H9 (cell line): ENCODE data around the gene TNPO1. TPM values are rescaled to one million over a fixed set of nuclear protein-coding genes. Genes with fewer than 3 reads are reported as not detected.

Experiments
- DNase-seq: peaks from one replicate; pipeline ENCODE4 v3.0.0-alpha.2; 2017
- H2AFZ ChIP-seq: one replicate; pipeline ENCODE4 v1.6.1; 2013; ENCODE audit warnings: mild to moderate bottlenecking, low read length, control low read depth, moderate library complexity
- H2AK5ac ChIP-seq: 2 replicates; pipeline ENCODE4 v1.6.1; 2013; ENCODE audit warnings: low read length, control low read depth, mixed read lengths; ENCODE audit not compliant: insufficient read length
- H2BK120ac ChIP-seq: one replicate; pipeline ENCODE4 v1.6.1; 2013; ENCODE audit warnings: low read depth, mild to moderate bottlenecking, low read length, control low read depth, inconsistent platforms; ENCODE audit not compliant: poor library complexity, severe bottlenecking
- H2BK12ac ChIP-seq: 2 replicates; pipeline ENCODE4 v1.6.1; 2013; ENCODE audit warnings: low read length, control low read depth, mixed read lengths, low read depth; ENCODE audit not compliant: insufficient read length
- H2BK15ac ChIP-seq: 2 replicates; pipeline ENCODE4 v1.6.1; 2013; ENCODE audit warnings: low read depth, low read length, control low read depth
- H2BK20ac ChIP-seq: one replicate; pipeline ENCODE4 v1.6.1; 2013; ENCODE audit warnings: low read depth, mild to moderate bottlenecking, low read length, control low read depth, inconsistent platforms; ENCODE audit not compliant: poor library complexity, severe bottlenecking
- H2BK5ac ChIP-seq: 2 replicates; pipeline ENCODE4 v1.6.1; 2013; ENCODE audit warnings: low read length, control low read depth, mixed read lengths; ENCODE audit not compliant: insufficient read length
- H3K14ac ChIP-seq: 2 replicates; pipeline ENCODE4 v1.6.1; 2013; ENCODE audit warnings: low read length, control low read depth; ENCODE audit not compliant: insufficient read depth
- H3K18ac ChIP-seq: 2 replicates; pipeline ENCODE4 v1.6.1; 2013; ENCODE audit warnings: low read depth, mild to moderate bottlenecking, mixed read lengths, low read length, control low read depth; ENCODE audit not compliant: insufficient read length
- H3K23ac ChIP-seq: 2 replicates; pipeline ENCODE4 v1.6.1; 2013; ENCODE audit warnings: low read length, control low read depth, mixed read lengths, low read depth; ENCODE audit not compliant: insufficient read length
- H3K23me2 ChIP-seq: 2 replicates; pipeline ENCODE4 v1.6.1; 2013; ENCODE audit warnings: low read depth, mild to moderate bottlenecking, mixed read lengths, low read length, control low read depth; ENCODE audit not compliant: insufficient read length, poor library complexity, severe bottlenecking
- H3K27ac ChIP-seq: 2 replicates; pipeline ENCODE4 v1.5.1; 2013; ENCODE audit warnings: low read length, control low read depth, mixed read lengths, low read depth; ENCODE audit not compliant: insufficient read length
- H3K27me3 ChIP-seq: 2 replicates; pipeline ENCODE4 v1.6.1; 2013; ENCODE audit warnings: low read length, control low read depth, inconsistent platforms; ENCODE audit not compliant: insufficient read depth
- H3K4ac ChIP-seq: 2 replicates; pipeline ENCODE4 v1.6.1; 2013; ENCODE audit warnings: low read depth, mild to moderate bottlenecking, control low read depth, inconsistent platforms, low read length, moderate library complexity
- H3K4me1 ChIP-seq: 2 replicates; pipeline ENCODE4 v1.6.1; 2013; ENCODE audit warnings: low read length, control low read depth, inconsistent platforms; ENCODE audit not compliant: insufficient read depth
- H3K4me2 ChIP-seq: 2 replicates; pipeline ENCODE4 v1.6.1; 2013; ENCODE audit warnings: low read length, control low read depth, mixed read lengths; ENCODE audit not compliant: insufficient read length, insufficient read depth
- H3K56ac ChIP-seq: 2 replicates; pipeline ENCODE4 v1.6.1; 2013; ENCODE audit warnings: low read depth, mild to moderate bottlenecking, mixed read lengths, low read length, control low read depth; ENCODE audit not compliant: insufficient read length
- H3K79me1 ChIP-seq: 2 replicates; pipeline ENCODE4 v1.6.1; 2013; ENCODE audit warnings: low read depth, mild to moderate bottlenecking, moderate library complexity, low read length, control low read depth, inconsistent platforms; ENCODE audit not compliant: insufficient read depth, poor library complexity, severe bottlenecking
- H3K79me2 ChIP-seq: 2 replicates; pipeline ENCODE4 v1.6.1; 2013; ENCODE audit warnings: low read length, control low read depth, inconsistent platforms; ENCODE audit not compliant: insufficient read depth
- H3K9ac ChIP-seq: 2 replicates; pipeline ENCODE4 v1.6.1; 2013; ENCODE audit warnings: low read length, control low read depth, mixed read lengths; ENCODE audit not compliant: insufficient read length; ENCODE audit errors: extremely low read depth
- H3K9me3 ChIP-seq: one replicate; pipeline ENCODE4 v1.6.1; 2013; ENCODE audit warnings: low read depth, low read length, inconsistent platforms; ENCODE audit not compliant: control insufficient read depth
- H3T11ph ChIP-seq: one replicate; pipeline ENCODE4 v1.6.1; 2013; ENCODE audit warnings: mild to moderate bottlenecking, low read length, control low read depth, inconsistent platforms
- H4K20me1 ChIP-seq: one replicate; pipeline ENCODE4 v1.6.1; 2013; ENCODE audit not compliant: control insufficient read depth, insufficient read length, insufficient read depth
- H4K5ac ChIP-seq: 2 replicates; pipeline ENCODE4 v1.6.1; 2013; ENCODE audit warnings: low read depth, mild to moderate bottlenecking, mixed read lengths, low read length, control low read depth; ENCODE audit not compliant: insufficient read length
- H4K8ac ChIP-seq: replicated peaks from 2 replicates; pipeline ENCODE4 v1.6.1; 2013; ENCODE audit warnings: low read length, control low read depth, mixed read lengths, low read depth; ENCODE audit not compliant: insufficient read length
- H4K91ac ChIP-seq: 2 replicates; pipeline ENCODE4 v1.6.1; 2013; ENCODE audit warnings: low read depth, mild to moderate bottlenecking, moderate library complexity, mixed read lengths, low read length, control low read depth; ENCODE audit not compliant: insufficient read length
- H3K27ac Mint-ChIP-seq, 3 experiments: 2 replicates in 2 of 3; 3 replicates in 1 of 3; pipeline ENCODE4 v1.8.0; 2020 to 2021; ENCODE audit warnings: mixed read lengths in 3 of 3, mild to moderate bottlenecking in 1 of 3, moderate library complexity in 1 of 3
- H3K27me3 Mint-ChIP-seq: 2 replicates; pipeline ENCODE4 v1.8.0; 2021; ENCODE audit warnings: low read depth, mild to moderate bottlenecking, moderate library complexity, mixed read lengths
- H3K36me3 Mint-ChIP-seq, 3 experiments: 2 replicates in 2 of 3; 3 replicates in 1 of 3; pipeline ENCODE4 v1.8.0; 2020 to 2021; ENCODE audit warnings: low read depth in 3 of 3, mixed read lengths in 3 of 3; ENCODE audit not compliant: insufficient read depth in 1 of 3
- H3K4me1 Mint-ChIP-seq, 2 experiments: 2 replicates each; pipeline ENCODE4 v1.8.0; 2020; ENCODE audit warnings: mixed read lengths in 2 of 2
- H3K4me3 Mint-ChIP-seq, 2 experiments: 2 replicates in 1 of 2; 3 replicates in 1 of 2; pipeline ENCODE4 v1.8.0; 2020 to 2021; ENCODE audit warnings: mild to moderate bottlenecking in 2 of 2, mixed read lengths in 2 of 2, moderate library complexity in 1 of 2
- H3K9me3 Mint-ChIP-seq, 2 experiments: 2 replicates in 1 of 2; 3 replicates in 1 of 2; pipeline ENCODE4 v1.8.0; 2020; ENCODE audit warnings: mild to moderate bottlenecking in 2 of 2, mixed read lengths in 2 of 2, moderate library complexity in 1 of 2
- CTCF ChIP-seq: fragments of 200-600 bp; sonication (generic); conservative IDR thresholded peaks from 3 replicates; pipeline ENCODE4 v1.8.0; 2021; ENCODE audit warnings: antibody characterized with exemption, mild to moderate bottlenecking
- WGBS: extraction: QIAGEN DNeasy Blood & Tissue Kit; methylation state at CpG from one replicate; pipeline ENCODE4 v1.1.7; 2013; ENCODE audit warnings: missing lambda C conversion rate, low lambda C conversion rate, mixed read lengths; ENCODE audit not compliant: insufficient read length; ENCODE audit errors: extremely low coverage; 5-methylcytosine and 5-hydroxymethylcytosine counted together
- total RNA-seq: library from RNA; stranded (reverse); gene quantifications from 2 replicates; pipeline ENCODE4 v1.2.1, GENCODE V29; 2021

TNPO1 gene
- total RNA-seq, 1 experiment from 2014 or later = 164 TPM

GRCh38 chr5:72951671-72952468, 135.4 kb downstream of the TNPO1 start:
- no peak overlapping the region for H4K5ac ChIP-seq
- Mint-ChIP-seq H3K4me1 (peaks cover 19 to 20% of the 10 kb centered on the region in 2 experiments), H3K4me3 (no peak overlapping the region), H3K27ac (no peak overlapping the region), H3K9me3 (no peaks in the 10 kb centered on the region), H3K36me3 (no peaks in the 10 kb centered on the region), H3K27me3 (no peaks in the 10 kb centered on the region; the same call in 1 of the 2 replicates)
- no peak overlapping the region for H3K4me2 ChIP-seq
- no peak overlapping the region for H3K4ac ChIP-seq
- H4K91ac ChIP-seq = no peak overlapping the region
- peaks cover 12% of the 10 kb centered on the region for H3K23me2 ChIP-seq
- no peak overlapping the region for H2BK120ac ChIP-seq
- H2BK15ac ChIP-seq = no peak overlapping the region
- H3K23ac ChIP-seq = no peak overlapping the region
- DNase-seq = no peak
- H3K56ac ChIP-seq = no peak overlapping the region
- no peak overlapping the region for H3K18ac ChIP-seq
- H3K4me1 ChIP-seq = peaks cover 5% of the 10 kb centered on the region
- H3K27me3 ChIP-seq = no peaks in the 10 kb centered on the region
- no peak overlapping the region for H3K9ac ChIP-seq
- H3K9me3 ChIP-seq = no peaks in the 10 kb centered on the region
- H4K8ac ChIP-seq = no peak overlapping the region
- H2AK5ac ChIP-seq = no peak overlapping the region
- H2AFZ ChIP-seq = no peak overlapping the region
- no peak overlapping the region for H2BK5ac ChIP-seq
- H3K14ac ChIP-seq = no peak overlapping the region
- no CpG with 5 or more reads among the region's 7 CpGs for WGBS
- H3K27ac ChIP-seq = no peak overlapping the region
- H3K79me1 ChIP-seq = no peaks in the 10 kb centered on the region
- TF ChIP-seq CTCF = no peak
- no peaks in the 10 kb centered on the region for H4K20me1 ChIP-seq
- no peak overlapping the region for H2BK20ac ChIP-seq
- H3K79me2 ChIP-seq = no peaks in the 10 kb centered on the region
- H3T11ph ChIP-seq = no peak overlapping the region
- H2BK12ac ChIP-seq = no peak overlapping the region
